CMK (cell line): Measurements from ENCODE around the gene ZNF273.
"Not testable (repeated sequence)": the region's sequence is repeated elsewhere in the genome, so short reads cannot be mapped to it uniquely, and the experiment has no call there.

Experiments used
- DNase-seq: peaks from one replicate; pipeline ENCODE4 v3.0.0-alpha.2; 2010; ENCODE audit warnings: low read depth

Gene ZNF273

GRCh38 chr7:64888901-64889685 lies 14.0 kb upstream of the ZNF273 start:
- no peak for DNase-seq

- DNase-seq, result no peak
Observed at GRCh38 chr7:64889686-64890162, 13.3 kb upstream of the ZNF273 start.

GRCh38 chr7:64890273-64890672 lies 12.8 kb upstream of the ZNF273 start:
- DNase-seq, result not testable (repeated sequence)

GRCh38 chr7:64890761-64891362 lies 12.2 kb upstream of the ZNF273 start:
- no peak for DNase-seq

- not testable (repeated sequence) for DNase-seq
Observed at GRCh38 chr7:64891363-64892081, 11.6 kb upstream of the ZNF273 start.

- DNase-seq, result no peak
Observed at GRCh38 chr7:64892116-64892515, 11.0 kb upstream of the ZNF273 start.

- DNase-seq, result no peak
Observed at GRCh38 chr7:64892666-64893309, 10.3 kb upstream of the ZNF273 start.

GRCh38 chr7:64893401-64893800 lies 9.7 kb upstream of the ZNF273 start:
- peak; percentile 30 for DNase-seq

GRCh38 chr7:64902461-64902805 lies 640 bp upstream of the ZNF273 start:
- not testable (repeated sequence) for DNase-seq

- no peak for DNase-seq
Observed at GRCh38 chr7:64904008-64904407, 935 bp downstream of the ZNF273 start.

GRCh38 chr7:64905133-64905532 lies 2.1 kb downstream of the ZNF273 start:
- DNase-seq, result no peak

- DNase-seq, result no peak
Observed at GRCh38 chr7:64905547-64905946, 2.5 kb downstream of the ZNF273 start.

- no peak for DNase-seq
Observed at GRCh38 chr7:64907641-64908326, 4.7 kb downstream of the ZNF273 start.

GRCh38 chr7:64908358-64908757 lies 5.3 kb downstream of the ZNF273 start:
- DNase-seq, result no peak

- DNase-seq, result no peak
Observed at GRCh38 chr7:64914557-64914956, 11.5 kb downstream of the ZNF273 start.

GRCh38 chr7:64915301-64915700 lies 12.2 kb downstream of the ZNF273 start:
- not testable (repeated sequence) for DNase-seq

GRCh38 chr7:64928252-64929187 lies 25.4 kb downstream of the ZNF273 start:
- not testable (repeated sequence) for DNase-seq

- DNase-seq, result no peak
Observed at GRCh38 chr7:64934478-64934877, 31.4 kb downstream of the ZNF273 start.

GRCh38 chr7:64938540-64938939 lies 35.5 kb downstream of the ZNF273 start:
- no peak for DNase-seq

GRCh38 chr7:64940021-64940420 lies 36.9 kb downstream of the ZNF273 start:
- not testable (repeated sequence) for DNase-seq
